Adrenal gland (tissue), 19 donors: ENCODE results near the gene IL1A. TPM values are rescaled to one million over a fixed set of nuclear protein-coding genes. Genes with fewer than 3 reads are reported as not detected.
"Not testable (repeated sequence)": the region's sequence is repeated elsewhere in the genome, so short reads cannot be mapped to it uniquely, and the experiment has no call there.

ENCODE experiments used
- DNase-seq, 7 donors: peaks; one replicate each; pipeline ENCODE4 v3.0.0-alpha.2; 2019 to 2020
- H3K27ac ChIP-seq, 5 donors: fragments of 200-600 bp; sonication (generic) in 4 of 5; 1 replicate in 3 of 5; 2 replicates in 2 of 5; pipeline versions ENCODE4 v1.5.1 to v1.8.0; 2016 to 2020; ENCODE audit warnings: mild to moderate bottlenecking in 1 of 5
- H3K27me3 ChIP-seq: fragments of 200-600 bp; 2 replicates; pipeline ENCODE4 v1.8.0; 2021
- H3K36me3 ChIP-seq, 2 donors: fragments of 200-600 bp; replicated peaks in 1 of 2; 1 replicate in 1 of 2; 2 replicates in 1 of 2; pipeline versions ENCODE4 v1.5.1 to v1.8.0; 2018 to 2022
- H3K4me1 ChIP-seq, 2 donors: fragments of 200-600 bp; replicated peaks in 1 of 2; 1 replicate in 1 of 2; 2 replicates in 1 of 2; pipeline versions ENCODE4 v1.5.1 to v1.8.0; 2018 to 2021
- H3K4me3 ChIP-seq, 4 donors: fragments of 200-600 bp; sonication (generic) in 3 of 4; one replicate each; pipeline ENCODE4 v1.5.1; 2016 to 2018
- H3K9me3 ChIP-seq, 3 donors: fragments of 200-600 bp; sonication (generic) in 1 of 3; replicated peaks in 1 of 3; 1 replicate in 2 of 3; 2 replicates in 1 of 3; pipeline versions ENCODE4 v1.5.1 to v1.8.0; 2016 to 2021
- POLR2A ChIP-seq, 2 donors: fragments of 450-650 bp; IDR thresholded peaks; one replicate each; pipeline ENCODE4 v1.6.1; 2017; ENCODE audit warnings: antibody characterized with exemption in 2 of 2, mild to moderate bottlenecking in 2 of 2, moderate library complexity in 1 of 2
- WGBS, 4 donors: extraction: QIAGEN DNeasy Blood & Tissue Kit in 2 of 4; methylation state at CpG; one replicate each; pipeline versions ENCODE4 v1.1.5 to v1.1.7; 2013 to 2017; 5-methylcytosine and 5-hydroxymethylcytosine counted together
- intact Hi-C, 2 donors: fragments of 100-400 bp; cut with DNase I; formaldehyde crosslinking; loops; one replicate each; pipeline versions ENCODE4 v1.14.1 to v1.15.0; 2022 to 2023
- long read RNA-seq, 10 donors: library from polyadenylated mRNA in 3 of 10; unstranded in 2 of 10; stranded (forward) in 1 of 10; transcript quantifications; one replicate each; pipeline ENCODE4 v2.0.0 and lab custom pipeline, GENCODE V29; 2021 to 2026
- polyA plus RNA-seq, 3 donors: library from polyadenylated mRNA; stranded (reverse); fragments of 200-250 nt in 2 of 3; fragments of 350-450 nt in 1 of 3; fragmentation: Illumina TruSeq in 1 of 3; extraction: RNeasy Lipid Tissue Mini Kit (QIAGEN cat#74804) in 1 of 3; gene quantifications; one replicate each; pipeline ENCODE4 v1.2.3, GENCODE V29; 2013 to 2014
- total RNA-seq, 9 donors: library from RNA; depleted of rRNA in 4 of 9; stranded (reverse); fragments of >200 nt in 4 of 9; fragments of 120-200 nt in 1 of 9; fragmentation: NEBNext Ultra II Directional in 1 of 9; extraction: Animal tissue kit (Norgen Biotek cat#: 25700) in 1 of 9; gene quantifications; one replicate each; pipeline versions ENCODE4 v1.1.0 to v1.2.4, GENCODE V29; 2013 to 2023
- TF ChIP-seq, protein P1 (sequence below), 6 experiments: fragments of 450-650 bp in 4 of 6; fragments of 200-600 bp in 2 of 6; sonication (generic) in 1 of 6; IDR thresholded peaks; 1 replicate in 5 of 6; 2 replicates in 1 of 6; pipeline versions ENCODE4 v1.5.1 to v1.8.0; 2016 to 2021; ENCODE audit warnings: antibody characterized with exemption in 6 of 6, mild to moderate bottlenecking in 2 of 6, moderate library complexity in 1 of 6
- donor health status: healthy with polysubstance abuse.
- donor health status: Bipolar disorder and iron deficiency.
- donor health status: DM: yes; HTN: yes; CAD: no.
- donor health status: DM: no; HTN: no; CAD: no.
- donor health status: DM: no; HTN: no; CAD: no.
- donor health status: DM: yes; HTN: yes; CAD: no.

The IL1A gene, protein sequence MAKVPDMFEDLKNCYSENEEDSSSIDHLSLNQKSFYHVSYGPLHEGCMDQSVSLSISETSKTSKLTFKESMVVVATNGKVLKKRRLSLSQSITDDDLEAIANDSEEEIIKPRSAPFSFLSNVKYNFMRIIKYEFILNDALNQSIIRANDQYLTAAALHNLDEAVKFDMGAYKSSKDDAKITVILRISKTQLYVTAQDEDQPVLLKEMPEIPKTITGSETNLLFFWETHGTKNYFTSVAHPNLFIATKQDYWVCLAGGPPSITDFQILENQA
- under 1 TPM in 2 of 9 donors, not detected in 7; 0.18 to 0.67 TPM for total RNA-seq
- polyA plus RNA-seq, result under 1 TPM in 1 of 3 donors, not detected in 2; 0.07 TPM
- long read RNA-seq, donor 1, result 0 reads
- long read RNA-seq, donor 2, result 0 reads
- long read RNA-seq, donor 3, result 0 reads
- long read RNA-seq, donor 4, result 0 reads
- long read RNA-seq, donor 5, result 0 reads
- long read RNA-seq, donor 6, result 0 reads
- long read RNA-seq, donor 7, result 0 reads
- long read RNA-seq, donor 8, result 0 reads
- long read RNA-seq, donor 9, result 0 reads
- long read RNA-seq, donor 10, result 0 reads

DNA sequence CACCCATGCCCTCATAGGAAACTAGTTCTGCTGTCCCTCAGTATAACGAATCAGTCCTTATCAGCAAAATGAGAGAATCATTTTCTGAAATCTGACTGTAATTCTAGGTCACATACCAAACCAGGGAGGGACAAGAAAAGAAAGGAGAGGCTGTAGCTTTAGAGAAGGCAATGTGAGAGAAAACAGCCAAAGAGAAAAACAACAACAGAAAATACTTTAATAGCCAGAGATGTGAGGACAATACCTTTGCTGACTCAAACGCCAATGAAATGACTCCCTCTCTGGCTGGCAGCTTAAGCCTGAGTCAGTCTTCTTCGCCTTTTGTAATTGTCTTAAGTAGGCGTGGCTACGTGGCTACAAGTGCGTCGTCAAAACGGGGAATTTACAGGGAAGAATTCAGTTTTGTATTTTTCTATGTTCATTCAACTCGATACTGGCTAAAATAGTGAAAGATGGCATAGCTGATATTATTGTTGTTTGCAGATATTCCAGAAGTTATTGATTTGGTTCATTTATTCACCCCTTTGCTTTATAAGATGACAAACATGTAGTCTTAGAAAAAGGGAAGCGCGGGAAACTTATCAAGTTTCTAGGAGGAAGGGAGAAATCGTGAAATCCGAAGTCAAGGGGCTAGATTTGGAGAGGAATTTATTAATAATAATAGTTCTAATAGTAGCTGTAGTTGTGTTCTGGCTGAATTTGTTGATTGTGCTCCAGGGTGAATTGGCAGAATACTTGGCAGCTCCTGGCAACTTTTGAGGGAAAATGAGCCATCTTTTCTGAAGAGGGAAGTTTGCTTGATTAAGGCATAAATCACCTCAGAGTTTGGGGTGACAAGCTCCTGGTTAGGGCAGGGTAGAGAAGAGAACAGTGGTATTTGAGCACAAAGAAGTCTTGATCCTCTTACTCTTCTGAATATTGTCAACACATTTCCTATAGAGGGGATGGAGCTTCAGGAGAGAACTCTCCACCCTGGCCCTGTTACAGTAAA is at the start of gene IL1A:
IL1A (minus strand) TSS at position 295 of the 991 bp plus-strand sequence. CDS start 723 bp downstream, outside the sequence.
- intact Hi-C loops, result no loop called here
- H3K4me3 ChIP-seq, result no peak within 1 kb of the TSS
- no peak within 1 kb of the TSS for H3K27ac ChIP-seq
- H3K27me3 ChIP-seq, result no peaks in the 10 kb centered on the region
- no peak for TF ChIP-seq POLR2A (IDR thresholded peaks at IDR 0.05)
- TF ChIP-seq, protein P1, sequence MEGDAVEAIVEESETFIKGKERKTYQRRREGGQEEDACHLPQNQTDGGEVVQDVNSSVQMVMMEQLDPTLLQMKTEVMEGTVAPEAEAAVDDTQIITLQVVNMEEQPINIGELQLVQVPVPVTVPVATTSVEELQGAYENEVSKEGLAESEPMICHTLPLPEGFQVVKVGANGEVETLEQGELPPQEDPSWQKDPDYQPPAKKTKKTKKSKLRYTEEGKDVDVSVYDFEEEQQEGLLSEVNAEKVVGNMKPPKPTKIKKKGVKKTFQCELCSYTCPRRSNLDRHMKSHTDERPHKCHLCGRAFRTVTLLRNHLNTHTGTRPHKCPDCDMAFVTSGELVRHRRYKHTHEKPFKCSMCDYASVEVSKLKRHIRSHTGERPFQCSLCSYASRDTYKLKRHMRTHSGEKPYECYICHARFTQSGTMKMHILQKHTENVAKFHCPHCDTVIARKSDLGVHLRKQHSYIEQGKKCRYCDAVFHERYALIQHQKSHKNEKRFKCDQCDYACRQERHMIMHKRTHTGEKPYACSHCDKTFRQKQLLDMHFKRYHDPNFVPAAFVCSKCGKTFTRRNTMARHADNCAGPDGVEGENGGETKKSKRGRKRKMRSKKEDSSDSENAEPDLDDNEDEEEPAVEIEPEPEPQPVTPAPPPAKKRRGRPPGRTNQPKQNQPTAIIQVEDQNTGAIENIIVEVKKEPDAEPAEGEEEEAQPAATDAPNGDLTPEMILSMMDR (IDR thresholded peaks at IDR 0.05), result no peak
- 37 to 56% (median 49%) methylated on average over 13 of the region's 13 CpGs for WGBS, 4 donors
- no peaks in the 10 kb centered on the region for H3K36me3 ChIP-seq
- peak in 2 of 7 donors; percentile 23 to 40 for DNase-seq
- no peaks in the 10 kb centered on the region for H3K9me3 ChIP-seq
- H3K4me1 ChIP-seq, result peaks cover 0 to 5% of the 10 kb centered on the region in 2 donors

DNA sequence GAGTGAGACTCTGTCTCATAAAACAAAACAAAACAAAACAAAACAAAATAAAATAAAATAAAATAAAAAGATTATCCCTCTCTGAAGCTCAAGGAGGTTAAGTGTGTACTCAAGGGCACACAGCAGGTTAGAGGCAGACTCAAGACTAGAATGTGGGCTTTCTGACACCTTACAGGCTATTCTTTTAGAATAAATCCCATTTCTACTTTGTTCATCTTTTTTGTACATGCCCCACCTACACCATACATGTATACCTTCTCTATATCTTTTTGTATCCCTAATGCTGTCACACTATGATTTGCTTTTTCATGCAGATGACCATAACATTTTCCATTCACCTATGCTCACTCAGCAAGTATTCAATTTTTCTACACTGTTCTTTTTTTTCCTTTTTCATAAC is 49.7 kb upstream of the IL1A start:
- TF ChIP-seq, protein P1 (IDR thresholded peaks at IDR 0.05), result no peak
- no peak for TF ChIP-seq POLR2A (IDR thresholded peaks at IDR 0.05)
- intact Hi-C loops, result no loop called here
- Histone ChIP-seq H3K36me3 (no peaks in the 10 kb centered on the region), H3K27me3 (no peaks in the 10 kb centered on the region), H3K4me3 (no peak overlapping the region), H3K9me3 (no peaks in the 10 kb centered on the region), H3K4me1 (peaks cover 3 to 5% of the 10 kb centered on the region in 2 donors), H3K27ac (no peak overlapping the region)
- no peak for DNase-seq

DNA sequence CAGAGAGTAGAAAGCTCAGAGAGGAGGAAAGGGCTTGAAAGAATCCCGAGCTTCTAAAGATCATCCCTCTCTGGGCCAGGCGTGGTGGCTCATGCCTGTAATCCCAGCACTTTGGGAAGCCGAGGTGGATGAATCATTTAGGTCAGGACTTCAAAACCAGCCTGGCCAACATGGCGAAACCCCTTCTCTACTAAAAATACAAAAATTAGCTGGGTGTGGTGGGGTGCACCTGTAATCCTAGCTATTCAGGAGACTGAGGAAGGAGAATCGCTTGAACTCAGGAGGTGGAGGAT is 49.3 kb upstream of the IL1A start:
- WGBS, 4 donors, result 93 to 99% (median 96%) methylated on average over 5 of the region's 5 CpGs
- H3K36me3 ChIP-seq, H3K27me3 ChIP-seq, DNase-seq, intact Hi-C loops, H3K4me1 ChIP-seq, H3K4me3 ChIP-seq, H3K9me3 ChIP-seq, H3K27ac ChIP-seq: not testable (repeated sequence)

DNA sequence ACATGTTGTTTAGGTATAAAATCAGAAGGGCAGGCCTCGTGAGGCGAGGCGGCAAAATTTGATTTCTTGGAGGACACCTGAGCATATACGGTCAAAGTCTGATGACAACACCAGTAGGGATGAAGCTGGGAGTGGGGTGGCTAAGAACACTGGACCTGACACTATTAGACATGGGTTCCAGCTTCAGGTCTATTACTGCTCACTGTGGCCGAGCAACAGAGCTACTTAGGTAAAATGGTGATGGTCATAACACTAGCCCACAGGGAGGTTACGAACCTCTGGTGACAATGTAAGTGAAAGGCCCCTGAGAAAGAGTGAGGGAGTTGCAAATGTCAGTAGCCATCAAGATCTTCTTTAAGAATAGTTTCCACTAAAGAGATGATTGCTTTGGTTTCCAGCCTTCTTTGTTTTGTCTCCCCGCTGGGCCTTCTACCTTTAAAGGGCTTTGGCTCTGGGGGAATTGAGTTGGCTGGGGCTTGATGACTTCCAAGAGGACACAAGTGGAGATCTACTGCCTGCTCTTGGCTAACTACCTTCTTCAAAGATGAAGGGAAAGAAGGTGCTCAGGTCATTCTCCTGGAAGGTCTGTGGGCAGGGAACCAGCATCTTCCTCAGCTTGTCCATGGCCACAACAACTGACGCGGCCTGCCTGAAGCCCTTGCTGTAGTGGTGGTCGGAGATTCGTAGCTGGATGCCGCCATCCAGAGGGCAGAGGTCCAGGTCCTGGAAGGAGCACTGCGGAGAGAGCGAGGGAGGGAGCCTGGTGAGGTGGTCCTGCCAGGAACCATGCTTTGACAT is 48.7 kb upstream of the IL1A start:
- intact Hi-C loops, result no loop called here
- peaks cover 3 to 5% of the 10 kb centered on the region in 2 donors for H3K4me1 ChIP-seq
- no peak overlapping the region for H3K27ac ChIP-seq
- WGBS, 4 donors, result 90 to 98% (median 97%) methylated on average over 14 of the region's 14 CpGs
- no peaks in the 10 kb centered on the region for H3K9me3 ChIP-seq
- H3K4me3 ChIP-seq, result no peak overlapping the region
- H3K36me3 ChIP-seq, result no peaks in the 10 kb centered on the region
- no peaks in the 10 kb centered on the region for H3K27me3 ChIP-seq
- no peak for DNase-seq
- TF ChIP-seq POLR2A (IDR thresholded peaks at IDR 0.05), result no peak
- TF ChIP-seq, protein P1 (IDR thresholded peaks at IDR 0.05), result no peak
